Vagina (tissue), 2 donors: ENCODE measurements around the gene CCDC197.

Experiments
- POLR2A ChIP-seq, 2 donors: fragments of 450-650 bp; IDR thresholded peaks; one replicate each; pipeline ENCODE4 v1.6.1; 2017; ENCODE audit warnings: antibody characterized with exemption in 2 of 2, mild to moderate bottlenecking in 2 of 2, moderate library complexity in 2 of 2
- TF ChIP-seq, protein P1 (sequence below), 3 experiments: fragments of 450-650 bp in 2 of 3; fragments of 200-600 bp in 1 of 3; sonication (generic) in 1 of 3; IDR thresholded peaks; one replicate each; pipeline ENCODE4 v1.5.1; 2017 to 2019; ENCODE audit warnings: antibody characterized with exemption in 3 of 3, mild to moderate bottlenecking in 2 of 3, moderate library complexity in 2 of 3

DNA sequence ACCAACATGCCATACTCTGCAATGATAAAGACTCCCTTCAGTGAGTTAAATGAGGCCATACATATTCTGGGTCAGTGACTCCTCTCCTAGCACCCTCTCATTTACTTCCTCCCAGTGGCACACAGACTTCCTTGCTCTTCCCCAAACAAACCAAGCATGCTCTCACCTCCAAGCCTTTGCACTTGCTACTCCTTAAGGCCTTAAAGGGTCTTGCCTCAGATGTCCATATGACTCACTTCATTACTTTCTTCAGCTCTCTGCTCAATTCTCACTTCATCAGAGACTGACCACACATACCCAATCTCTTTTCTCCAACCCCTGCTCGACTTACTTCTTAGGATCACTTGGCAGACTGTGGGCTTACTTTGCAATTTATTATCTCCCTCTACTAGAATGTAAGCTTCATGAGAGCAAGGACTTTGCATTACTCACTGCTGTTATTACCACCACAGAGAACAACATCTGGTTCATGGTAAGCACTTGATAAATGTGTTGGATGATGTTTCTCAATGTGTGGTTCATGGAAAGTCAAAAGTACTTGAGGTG lies 61.1 kb downstream of the CCDC197 start:
- TF ChIP-seq POLR2A (IDR thresholded peaks at IDR 0.05): no peak
- TF ChIP-seq, protein P1, sequence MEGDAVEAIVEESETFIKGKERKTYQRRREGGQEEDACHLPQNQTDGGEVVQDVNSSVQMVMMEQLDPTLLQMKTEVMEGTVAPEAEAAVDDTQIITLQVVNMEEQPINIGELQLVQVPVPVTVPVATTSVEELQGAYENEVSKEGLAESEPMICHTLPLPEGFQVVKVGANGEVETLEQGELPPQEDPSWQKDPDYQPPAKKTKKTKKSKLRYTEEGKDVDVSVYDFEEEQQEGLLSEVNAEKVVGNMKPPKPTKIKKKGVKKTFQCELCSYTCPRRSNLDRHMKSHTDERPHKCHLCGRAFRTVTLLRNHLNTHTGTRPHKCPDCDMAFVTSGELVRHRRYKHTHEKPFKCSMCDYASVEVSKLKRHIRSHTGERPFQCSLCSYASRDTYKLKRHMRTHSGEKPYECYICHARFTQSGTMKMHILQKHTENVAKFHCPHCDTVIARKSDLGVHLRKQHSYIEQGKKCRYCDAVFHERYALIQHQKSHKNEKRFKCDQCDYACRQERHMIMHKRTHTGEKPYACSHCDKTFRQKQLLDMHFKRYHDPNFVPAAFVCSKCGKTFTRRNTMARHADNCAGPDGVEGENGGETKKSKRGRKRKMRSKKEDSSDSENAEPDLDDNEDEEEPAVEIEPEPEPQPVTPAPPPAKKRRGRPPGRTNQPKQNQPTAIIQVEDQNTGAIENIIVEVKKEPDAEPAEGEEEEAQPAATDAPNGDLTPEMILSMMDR (IDR thresholded peaks at IDR 0.05): no peak
